ENCODE results near the gene SLC9A8.

GRCh38 chr20:49859011-49859410, 46.4 kb downstream of the SLC9A8 start:
- no peak for TF ChIP-seq EZH2 (IDR thresholded peaks at IDR 0.05; ENCODE audit: borderline replicate concordance, low read depth, low read length, severe bottlenecking)
- TF ChIP-seq CTCF (IDR thresholded peaks at IDR 0.05; ENCODE audit: borderline replicate concordance, extremely low read depth, low read length, poor library complexity, severe bottlenecking), result no peak
